Endothelial cell of umbilical vein (primary cell): ENCODE measurements around the gene USP25. TPM values are rescaled to one million over a fixed set of nuclear protein-coding genes. Genes with fewer than 3 reads are reported as not detected.

ENCODE experiments used
- BruUV-seq: library from RNA; stranded (reverse); fragments of 400-500 nt; replicated peaks from 2 replicates; lab custom pipeline; 2021; lab: Mats Ljungman, UMichigan
- CTCF ChIA-PET: fragments of 300-600, 350-600 bp; sonication (Branson Sonifier 250); formaldehyde crosslinking; loops from one replicate; lab custom pipeline; 2021; ENCODE audit warnings: antibody characterized with exemption, inconsistent platforms; lab: Charles Lee
- POLR2A ChIA-PET: fragments of 300-600, 350-600 bp; sonication (Branson Sonifier 250); formaldehyde crosslinking; loops from one replicate; lab custom pipeline; 2021; ENCODE audit warnings: antibody characterized with exemption, inconsistent platforms; lab: Charles Lee
- DNase-seq: peaks from one replicate; pipeline ENCODE4 v3.0.0-alpha.2; 2011; ENCODE audit warnings: low read depth, low spot score
- FAIRE-seq: peaks from 2 replicates; lab custom pipeline; 2011; peaks lifted over from hg19 to GRCh38; lab: Jason Lieb, UNC
- H2AFZ ChIP-seq: 2 replicates; pipeline ENCODE4 v1.6.0; 2012; ENCODE audit warnings: low read depth, low read length, control low read depth, inconsistent platforms
- H3K27ac ChIP-seq: 2 replicates; pipeline ENCODE4 v1.5.1; 2011; ENCODE audit warnings: low read depth, mild to moderate bottlenecking, control low read depth, low read length, moderate library complexity; ENCODE audit not compliant: insufficient read depth
- H3K27me3 ChIP-seq, 2 experiments: 2 replicates each; pipeline versions ENCODE4 v1.6.0 to v1.6.1; 2011; ENCODE audit warnings: low read length in 2 of 2, mixed read lengths in 1 of 2; ENCODE audit not compliant: control insufficient read depth in 2 of 2, insufficient read depth in 2 of 2
- H3K36me3 ChIP-seq, 2 experiments: 2 replicates in 1 of 2; 3 replicates in 1 of 2; pipeline ENCODE4 v1.5.1; 2011; ENCODE audit warnings: low read length in 2 of 2, mild to moderate bottlenecking in 1 of 2, moderate library complexity in 1 of 2; ENCODE audit not compliant: control insufficient read depth in 2 of 2, insufficient read depth in 2 of 2; ENCODE audit errors: extremely low read depth in 1 of 2
- H3K4me1 ChIP-seq: 3 replicates; pipeline ENCODE4 v1.5.1; 2011; ENCODE audit warnings: mild to moderate bottlenecking, low read length; ENCODE audit not compliant: control insufficient read depth, insufficient read depth; ENCODE audit errors: extremely low read depth
- H3K4me2 ChIP-seq: 2 replicates; pipeline ENCODE4 v1.6.1; 2011; ENCODE audit warnings: low read length, control low read depth, mixed read lengths; ENCODE audit not compliant: insufficient read depth
- H3K4me3 ChIP-seq, 3 experiments: fragments of 200-600 bp in 1 of 3; sonication (generic), shearing (Covaris generic) in 1 of 3; replicated peaks in 1 of 3; 2 replicates each; pipeline ENCODE4 v1.5.1; 2011 to 2016; ENCODE audit warnings: control low read depth in 3 of 3, low read length in 3 of 3, mild to moderate bottlenecking in 2 of 3, inconsistent platforms in 1 of 3, low read depth in 1 of 3, moderate library complexity in 1 of 3; ENCODE audit not compliant: insufficient read depth in 1 of 3
- H3K79me2 ChIP-seq: 2 replicates; pipeline ENCODE4 v1.6.0; 2012; ENCODE audit warnings: low read length, inconsistent platforms; ENCODE audit not compliant: control insufficient read depth, insufficient read depth
- H3K9ac ChIP-seq: replicated peaks from 2 replicates; pipeline ENCODE3; 2011; ENCODE audit warnings: low read length, control low read depth; ENCODE audit not compliant: insufficient read depth; ENCODE audit errors: extremely low read depth
- H3K9me1 ChIP-seq: replicated peaks from 3 replicates; pipeline ENCODE4 v1.6.0; 2011; ENCODE audit warnings: mild to moderate bottlenecking, low read length; ENCODE audit not compliant: control insufficient read depth, insufficient read depth; ENCODE audit errors: extremely low read depth
- H3K9me3 ChIP-seq: replicated peaks from 2 replicates; pipeline ENCODE4 v1.5.1; 2012; ENCODE audit warnings: low read length, inconsistent platforms; ENCODE audit not compliant: control insufficient read depth, insufficient read depth
- H4K20me1 ChIP-seq: replicated peaks from 2 replicates; pipeline ENCODE3; 2011; ENCODE audit warnings: mild to moderate bottlenecking, low read length; ENCODE audit not compliant: control insufficient read depth, insufficient read depth; ENCODE audit errors: extremely low read depth
- CTCF ChIP-seq, 2 donors: IDR thresholded peaks; 1 replicate in 1 of 2; 2 replicates in 1 of 2; pipeline ENCODE4 v1.5.1; 2011; ENCODE audit warnings: low read length in 2 of 2, mild to moderate bottlenecking in 2 of 2, moderate library complexity in 2 of 2, control low read depth in 1 of 2, inconsistent platforms in 1 of 2, low read depth in 1 of 2; ENCODE audit not compliant: insufficient read depth in 1 of 2; ENCODE audit errors: extremely low read depth in 1 of 2
- EZH2 ChIP-seq: IDR thresholded peaks from 2 replicates; pipeline ENCODE4 v1.6.1; 2012; ENCODE audit warnings: borderline replicate concordance, low read depth, mild to moderate bottlenecking, moderate library complexity, low read length, inconsistent platforms; ENCODE audit not compliant: severe bottlenecking
- FOS ChIP-seq: IDR thresholded peaks from 2 replicates; pipeline ENCODE4 v1.6.1; 2011; ENCODE audit warnings: mild to moderate bottlenecking, low read length, moderate library complexity, borderline replicate concordance; ENCODE audit not compliant: insufficient read depth
- GATA2 ChIP-seq: IDR thresholded peaks from 2 replicates; pipeline ENCODE4 v1.7.0; 2011; ENCODE audit warnings: low read depth, mild to moderate bottlenecking, moderate library complexity, mixed read lengths, low read length; ENCODE audit not compliant: insufficient read length, insufficient read depth
- JUN ChIP-seq: IDR thresholded peaks from 2 replicates; pipeline ENCODE4 v1.6.1; 2011; ENCODE audit warnings: borderline replicate concordance, low read depth; ENCODE audit not compliant: insufficient read length, insufficient read depth
- MAX ChIP-seq: IDR thresholded peaks from 2 replicates; pipeline ENCODE4 v1.6.1; 2011; ENCODE audit not compliant: insufficient read depth, insufficient read length
- MYC ChIP-seq: IDR thresholded peaks from one replicate; pipeline ENCODE4 v1.6.1; 2011; ENCODE audit warnings: mild to moderate bottlenecking, low read depth, low read length
- POLR2A ChIP-seq: IDR thresholded peaks from 2 replicates; pipeline ENCODE4 v1.6.1; 2012; ENCODE audit warnings: low read depth, mild to moderate bottlenecking, control low read depth, low read length
- POLR2AphosphoS5 ChIP-seq: IDR thresholded peaks from 2 replicates; pipeline ENCODE4 v1.6.1; 2012; ENCODE audit warnings: low read depth, mild to moderate bottlenecking, control low read depth, low read length, moderate library complexity; ENCODE audit not compliant: insufficient read depth
- dilution Hi-C: fragments of 300-500 bp; cut with MboI; formaldehyde crosslinking; loops from one replicate; pipeline ENCODE4 v1.15.0; 2019; ENCODE audit warnings: low sequenced_read_pairs; ENCODE audit not compliant: extremely low pct_ligation_motif_present
- intact Hi-C: fragments of 100-400 bp; cut with micrococcal nuclease; formaldehyde crosslinking; loops from one replicate; pipeline ENCODE4 v1.10.0; 2022
- polyA plus RNA-seq, 4 experiments: library from polyadenylated mRNA; depleted of rRNA in 3 of 4; stranded (reverse) in 3 of 4; unstranded in 1 of 4; fragments of >200 nt; gene quantifications; 2 replicates each; pipeline versions ENCODE4 v1.2.1 to v1.2.3, GENCODE V29; 2011 to 2012; ENCODE audit warnings: missing spikeins in 1 of 4
- total RNA-seq: library from RNA; stranded (reverse); gene quantifications from 2 replicates; pipeline ENCODE4 v1.2.3, GENCODE V29; 2021

Gene USP25
- total and polyA plus RNA-seq, 2 donors (not counting 3 experiments of a cell fraction or from before 2014, with no cell fraction given): 14.4 to 67.5 TPM

GRCh38 chr21:15742052-15742670, 12.4 kb downstream of the USP25 start:
- Histone ChIP-seq H3K27me3 (no peaks in the 10 kb centered on the region), H3K9ac (no peak overlapping the region), H2AFZ (no peak overlapping the region), H3K27ac (no peak overlapping the region), H3K4me3 (no peak overlapping the region), H3K36me3 (peaks cover 0 to 3% of the 10 kb centered on the region in 2 experiments), H3K4me1 (peaks cover 39% of the 10 kb centered on the region), H3K4me2 (peak overlapping the region; percentile 59), H3K9me3 (no peaks in the 10 kb centered on the region), H3K9me1 (no peaks in the 10 kb centered on the region), H3K79me2 (peaks cover 99% of the 10 kb centered on the region), H4K20me1 (peaks cover 9% of the 10 kb centered on the region)
- peak; percentile 50 for TF ChIP-seq POLR2AphosphoS5
- TF ChIP-seq EZH2: no peak
- TF ChIP-seq GATA2: peak; percentile 45
- CTCF ChIA-PET: interaction anchor here (0.9 kb wide), 1 partner anchor 12 kb away, joined by 3 read pairs; no protein-coding TSS in a partner anchor
- intact Hi-C loops: no loop called here
- peak; percentile 59 for FAIRE-seq
- BruUV-seq: no TSS peak
- POLR2A ChIA-PET: no interaction called here
- dilution Hi-C loops: no loop called here
- DNase-seq: peak; percentile 55

DNA sequence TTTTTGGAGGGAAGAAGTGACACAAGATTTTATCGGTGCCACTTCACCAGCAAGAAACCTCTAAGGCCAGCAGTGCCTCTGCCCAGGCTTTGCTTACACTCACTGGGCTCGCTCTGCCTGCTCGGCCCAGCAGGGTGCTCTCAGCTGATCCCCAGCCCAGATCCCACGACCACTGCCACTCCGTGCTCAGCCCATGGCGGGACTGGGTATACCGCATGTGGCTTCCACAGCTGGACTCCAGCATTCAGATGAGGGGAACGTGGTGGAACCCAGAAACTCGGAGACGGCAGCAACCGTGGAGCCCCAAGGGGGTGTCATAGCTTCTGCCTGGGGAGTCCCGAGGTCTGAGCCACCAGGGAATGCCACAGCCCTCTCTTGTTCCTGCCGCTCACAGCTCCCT, 12.9 kb downstream of the USP25 start:
- peaks cover 0 to 3% of the 10 kb centered on the region in 2 experiments for H3K36me3 ChIP-seq
- no peak overlapping the region for H3K9ac ChIP-seq
- no peaks in the 10 kb centered on the region for H3K27me3 ChIP-seq
- no peak overlapping the region for H2AFZ ChIP-seq
- POLR2A ChIA-PET: no interaction called here
- CTCF ChIA-PET: interaction anchor here (0.9 kb wide), 1 partner anchor 12 kb away, joined by 3 read pairs; no protein-coding TSS in a partner anchor
- no peaks in the 10 kb centered on the region for H3K9me1 ChIP-seq
- peaks cover 98% of the 10 kb centered on the region for H3K79me2 ChIP-seq
- DNase-seq (no peak), FAIRE-seq (no peak)
- intact Hi-C loops: no loop called here
- no TSS peak for BruUV-seq
- H4K20me1 ChIP-seq: peaks cover 9% of the 10 kb centered on the region
- dilution Hi-C loops: no loop called here
- TF ChIP-seq MAX (no peak), JUN (no peak), GATA2 (no peak), MYC (no peak), FOS (no peak), POLR2AphosphoS5 (no peak), EZH2 (no peak), CTCF (IDR thresholded peaks at IDR 0.05; ENCODE audit: extremely low read depth in 1 of 2, insufficient read depth in 1 of 2, low read depth in 1 of 2, low read length in 2 of 2) (no peak), POLR2A (no peak)
- H3K27ac ChIP-seq: no peak overlapping the region
- H3K4me3 ChIP-seq: no peak overlapping the region
- no peak overlapping the region for H3K4me2 ChIP-seq
- H3K9me3 ChIP-seq: no peaks in the 10 kb centered on the region
- H3K4me1 ChIP-seq: peaks cover 37% of the 10 kb centered on the region
